ENCODE results near the gene PDE10A.

DNA sequence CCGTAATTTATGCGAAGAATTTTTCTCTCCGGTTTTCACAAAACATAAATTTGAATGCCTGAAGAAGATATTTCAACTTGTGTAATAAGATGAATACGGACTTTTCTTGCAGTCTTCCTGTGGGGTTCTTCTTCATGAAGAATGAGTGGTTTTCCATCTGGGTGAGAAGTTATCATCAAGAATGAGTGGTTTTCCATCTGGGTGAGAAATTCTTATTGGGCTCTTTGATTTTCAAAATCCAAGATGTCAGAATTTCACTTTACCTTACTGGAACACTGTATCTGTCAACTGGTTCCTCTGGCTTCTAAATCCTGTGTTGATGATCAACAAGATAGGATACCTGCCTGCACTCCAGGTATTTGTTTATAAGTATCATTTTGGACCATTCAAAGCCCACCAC, 193.6 kb downstream of the PDE10A start:
- TF ChIP-seq ARNTL (CRISPR knock-in tag; IDR thresholded peaks at IDR 0.05; ENCODE audit: borderline replicate concordance, low read depth) (no peak), ZNF70 (CRISPR knock-in tag; IDR thresholded peaks at IDR 0.05) (no peak), GLIS3 (CRISPR knock-in tag; IDR thresholded peaks at IDR 0.05) (no peak), BACH2 (CRISPR knock-in tag; IDR thresholded peaks at IDR 0.05; ENCODE audit: borderline replicate concordance) (no peak), ZFP3 (CRISPR knock-in tag; IDR thresholded peaks at IDR 0.05) (no peak), ISL1 (CRISPR knock-in tag; IDR thresholded peaks at IDR 0.05) (no peak), RARB (CRISPR knock-in tag; IDR thresholded peaks at IDR 0.05) (no peak)
- TF ChIP-seq, protein P1, sequence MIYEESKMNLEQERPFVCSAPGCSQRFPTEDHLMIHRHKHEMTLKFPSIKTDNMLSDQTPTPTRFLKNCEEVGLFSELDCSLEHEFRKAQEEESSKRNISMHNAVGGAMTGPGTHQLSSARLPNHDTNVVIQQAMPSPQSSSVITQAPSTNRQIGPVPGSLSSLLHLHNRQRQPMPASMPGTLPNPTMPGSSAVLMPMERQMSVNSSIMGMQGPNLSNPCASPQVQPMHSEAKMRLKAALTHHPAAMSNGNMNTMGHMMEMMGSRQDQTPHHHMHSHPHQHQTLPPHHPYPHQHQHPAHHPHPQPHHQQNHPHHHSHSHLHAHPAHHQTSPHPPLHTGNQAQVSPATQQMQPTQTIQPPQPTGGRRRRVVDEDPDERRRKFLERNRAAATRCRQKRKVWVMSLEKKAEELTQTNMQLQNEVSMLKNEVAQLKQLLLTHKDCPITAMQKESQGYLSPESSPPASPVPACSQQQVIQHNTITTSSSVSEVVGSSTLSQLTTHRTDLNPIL (CRISPR knock-in tag; IDR thresholded peaks at IDR 0.05; ENCODE audit: low read depth) = no peak
- TF ChIP-seq, protein P2, sequence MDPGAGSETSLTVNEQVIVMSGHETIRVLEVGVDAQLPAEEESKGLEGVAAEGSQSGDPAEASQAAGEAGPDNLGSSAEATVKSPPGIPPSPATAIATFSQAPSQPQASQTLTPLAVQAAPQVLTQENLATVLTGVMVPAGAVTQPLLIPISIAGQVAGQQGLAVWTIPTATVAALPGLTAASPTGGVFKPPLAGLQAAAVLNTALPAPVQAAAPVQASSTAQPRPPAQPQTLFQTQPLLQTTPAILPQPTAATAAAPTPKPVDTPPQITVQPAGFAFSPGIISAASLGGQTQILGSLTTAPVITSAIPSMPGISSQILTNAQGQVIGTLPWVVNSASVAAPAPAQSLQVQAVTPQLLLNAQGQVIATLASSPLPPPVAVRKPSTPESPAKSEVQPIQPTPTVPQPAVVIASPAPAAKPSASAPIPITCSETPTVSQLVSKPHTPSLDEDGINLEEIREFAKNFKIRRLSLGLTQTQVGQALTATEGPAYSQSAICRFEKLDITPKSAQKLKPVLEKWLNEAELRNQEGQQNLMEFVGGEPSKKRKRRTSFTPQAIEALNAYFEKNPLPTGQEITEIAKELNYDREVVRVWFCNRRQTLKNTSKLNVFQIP (CRISPR knock-in tag; IDR thresholded peaks at IDR 0.05; ENCODE audit: borderline replicate concordance, low read depth) = no peak
- TF ChIP-seq, protein P3, sequence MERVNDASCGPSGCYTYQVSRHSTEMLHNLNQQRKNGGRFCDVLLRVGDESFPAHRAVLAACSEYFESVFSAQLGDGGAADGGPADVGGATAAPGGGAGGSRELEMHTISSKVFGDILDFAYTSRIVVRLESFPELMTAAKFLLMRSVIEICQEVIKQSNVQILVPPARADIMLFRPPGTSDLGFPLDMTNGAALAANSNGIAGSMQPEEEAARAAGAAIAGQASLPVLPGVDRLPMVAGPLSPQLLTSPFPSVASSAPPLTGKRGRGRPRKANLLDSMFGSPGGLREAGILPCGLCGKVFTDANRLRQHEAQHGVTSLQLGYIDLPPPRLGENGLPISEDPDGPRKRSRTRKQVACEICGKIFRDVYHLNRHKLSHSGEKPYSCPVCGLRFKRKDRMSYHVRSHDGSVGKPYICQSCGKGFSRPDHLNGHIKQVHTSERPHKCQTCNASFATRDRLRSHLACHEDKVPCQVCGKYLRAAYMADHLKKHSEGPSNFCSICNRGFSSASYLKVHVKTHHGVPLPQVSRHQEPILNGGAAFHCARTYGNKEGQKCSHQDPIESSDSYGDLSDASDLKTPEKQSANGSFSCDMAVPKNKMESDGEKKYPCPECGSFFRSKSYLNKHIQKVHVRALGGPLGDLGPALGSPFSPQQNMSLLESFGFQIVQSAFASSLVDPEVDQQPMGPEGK (CRISPR knock-in tag; IDR thresholded peaks at IDR 0.05; ENCODE audit: borderline replicate concordance) = no peak

Data from SK-N-SH treated with all-trans-retinoic acid at 6 μM for 48 hours (cell line).